Gastroesophageal sphincter (tissue), 3 donors: Measurements from ENCODE around the gene CNNM1.

Source experiments
- EP300 ChIP-seq: sonication (generic); formaldehyde crosslinking; IDR thresholded peaks from one replicate; pipeline ENCODE4 v1.6.1; 2017; ENCODE audit warnings: antibody characterized with exemption, mild to moderate bottlenecking
- POLR2A ChIP-seq, 2 donors: fragments of 450-650 bp; IDR thresholded peaks; one replicate each; pipeline ENCODE4 v1.6.1; 2017; ENCODE audit warnings: antibody characterized with exemption in 2 of 2, mild to moderate bottlenecking in 2 of 2, moderate library complexity in 1 of 2
- POLR2AphosphoS5 ChIP-seq: sonication (generic); formaldehyde crosslinking; IDR thresholded peaks from one replicate; pipeline ENCODE4 v1.6.1; 2017; ENCODE audit warnings: antibody characterized with exemption
- TF ChIP-seq, protein P1 (sequence below), 4 experiments: fragments of 200-600 bp in 2 of 4; fragments of 450-650 bp in 2 of 4; sonication (generic) in 1 of 4; IDR thresholded peaks; one replicate each; pipeline ENCODE4 v1.5.1; 2017 to 2019; ENCODE audit warnings: antibody characterized with exemption in 4 of 4, mild to moderate bottlenecking in 2 of 4, moderate library complexity in 2 of 4

DNA sequence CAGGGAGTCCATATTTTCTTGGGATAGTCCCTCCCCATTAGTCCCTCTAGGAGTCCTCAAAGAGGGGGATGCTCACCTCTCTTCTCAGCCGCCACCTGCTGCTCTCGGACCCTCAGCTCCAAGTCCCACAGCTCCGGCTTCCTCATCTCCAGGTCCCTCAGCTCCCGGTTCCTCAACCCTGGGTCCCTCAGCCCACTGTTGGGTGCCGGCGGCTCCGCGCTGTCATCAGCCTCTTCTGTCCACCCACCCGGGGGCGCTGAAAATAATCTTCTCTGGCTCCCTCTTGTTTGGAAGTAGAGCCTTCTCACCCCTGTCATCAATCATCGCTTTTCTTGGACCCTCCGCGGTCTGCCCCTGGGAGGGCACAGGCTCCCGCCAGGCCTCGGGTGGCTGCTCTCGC lies 13.3 kb upstream of the CNNM1 start:
- TF ChIP-seq, protein P1, sequence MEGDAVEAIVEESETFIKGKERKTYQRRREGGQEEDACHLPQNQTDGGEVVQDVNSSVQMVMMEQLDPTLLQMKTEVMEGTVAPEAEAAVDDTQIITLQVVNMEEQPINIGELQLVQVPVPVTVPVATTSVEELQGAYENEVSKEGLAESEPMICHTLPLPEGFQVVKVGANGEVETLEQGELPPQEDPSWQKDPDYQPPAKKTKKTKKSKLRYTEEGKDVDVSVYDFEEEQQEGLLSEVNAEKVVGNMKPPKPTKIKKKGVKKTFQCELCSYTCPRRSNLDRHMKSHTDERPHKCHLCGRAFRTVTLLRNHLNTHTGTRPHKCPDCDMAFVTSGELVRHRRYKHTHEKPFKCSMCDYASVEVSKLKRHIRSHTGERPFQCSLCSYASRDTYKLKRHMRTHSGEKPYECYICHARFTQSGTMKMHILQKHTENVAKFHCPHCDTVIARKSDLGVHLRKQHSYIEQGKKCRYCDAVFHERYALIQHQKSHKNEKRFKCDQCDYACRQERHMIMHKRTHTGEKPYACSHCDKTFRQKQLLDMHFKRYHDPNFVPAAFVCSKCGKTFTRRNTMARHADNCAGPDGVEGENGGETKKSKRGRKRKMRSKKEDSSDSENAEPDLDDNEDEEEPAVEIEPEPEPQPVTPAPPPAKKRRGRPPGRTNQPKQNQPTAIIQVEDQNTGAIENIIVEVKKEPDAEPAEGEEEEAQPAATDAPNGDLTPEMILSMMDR (IDR thresholded peaks at IDR 0.05) = no peak
- TF ChIP-seq POLR2A (IDR thresholded peaks at IDR 0.05) (no peak), POLR2AphosphoS5 (no peak), EP300 (no peak)
